ENCODE data around the gene CAMK2G. TPM values are rescaled to one million over a fixed set of nuclear protein-coding genes. Genes with fewer than 3 reads are reported as not detected.
"Not testable (repeated sequence)": the region's sequence is repeated elsewhere in the genome, so short reads cannot be mapped to it uniquely, and the experiment has no call there.

The CAMK2G gene
- 10 to 100 TPM; 40.0 to 45.8 TPM for total RNA-seq

GRCh38 chr10:73874267-73875138, at the start of gene CAMK2G:
TSS of gene CAMK2G (minus strand) at chr10:73874555. CDS start at chr10:73874461, 94 bp downstream.
- H3K36me3 ChIP-seq, result no peaks in the 10 kb centered on the region
- H3K27me3 ChIP-seq, result no peaks in the 10 kb centered on the region
- no peak for TF ChIP-seq CTCF (IDR thresholded peaks at IDR 0.05)
- peaks cover 7% of the 10 kb centered on the region for H3K4me1 ChIP-seq
- H3K4me3 ChIP-seq, result peak within 1 kb of the TSS; percentile 65
- peak within 1 kb of the TSS; percentile 65 for H3K27ac ChIP-seq
- intact Hi-C loops (cut with DNase I), result no loop called here
- H3K9me3 ChIP-seq, result no peaks in the 10 kb centered on the region
- DNase-seq, result peak; percentile 87
- H3K9ac ChIP-seq (ENCODE audit: low read depth in 2 of 2, low read length in 2 of 2), result peak within 1 kb of the TSS; percentile 69 to 73

- Histone ChIP-seq H3K9ac (ENCODE audit: low read depth in 2 of 2, low read length in 2 of 2) (no peak overlapping the region), H3K4me3 (no peak overlapping the region), H3K36me3 (no peaks in the 10 kb centered on the region), H3K9me3 (no peaks in the 10 kb centered on the region), H3K4me1 (no peaks in the 10 kb centered on the region), H3K27ac (no peak overlapping the region), H3K27me3 (no peaks in the 10 kb centered on the region)
- no peak for DNase-seq
- TF ChIP-seq CTCF (IDR thresholded peaks at IDR 0.05), result no peak
- intact Hi-C loops (cut with DNase I), result no loop called here
Observed at GRCh38 chr10:73922864-73923133, 48.4 kb upstream of the CAMK2G start.

- DNase-seq, result no peak
- Histone ChIP-seq H3K9ac (ENCODE audit: low read depth in 2 of 2, low read length in 2 of 2) (no peak overlapping the region), H3K27me3 (no peaks in the 10 kb centered on the region), H3K4me3 (no peak overlapping the region), H3K27ac (no peak overlapping the region), H3K9me3 (no peaks in the 10 kb centered on the region), H3K4me1 (no peaks in the 10 kb centered on the region), H3K36me3 (no peaks in the 10 kb centered on the region)
- intact Hi-C loops (cut with DNase I), result no loop called here
- no peak for TF ChIP-seq CTCF (IDR thresholded peaks at IDR 0.05)
Observed at GRCh38 chr10:73922007-73922863, 47.9 kb upstream of the CAMK2G start.

GRCh38 chr10:73920089-73920488, 45.7 kb upstream of the CAMK2G start:
- peaks cover 11% of the 10 kb centered on the region for H3K4me1 ChIP-seq
- peak; percentile 32 for DNase-seq
- no peaks in the 10 kb centered on the region for H3K9me3 ChIP-seq
- intact Hi-C loops (cut with DNase I), result no loop called here
- TF ChIP-seq CTCF (IDR thresholded peaks at IDR 0.05), result no peak
- peak overlapping the region in 1 of 2 donors; percentile 19 for H3K9ac ChIP-seq (ENCODE audit: low read depth in 2 of 2, low read length in 2 of 2)
- no peaks in the 10 kb centered on the region for H3K27me3 ChIP-seq
- no peak overlapping the region for H3K4me3 ChIP-seq
- H3K27ac ChIP-seq, result no peak overlapping the region
- H3K36me3 ChIP-seq, result no peaks in the 10 kb centered on the region

GRCh38 chr10:73919481-73919880, 45.1 kb upstream of the CAMK2G start:
- DNase-seq; H3K27ac ChIP-seq; H3K9ac ChIP-seq (ENCODE audit: low read depth in 2 of 2, low read length in 2 of 2); H3K36me3 ChIP-seq; H3K4me3 ChIP-seq; intact Hi-C loops (cut with DNase I); H3K27me3 ChIP-seq; H3K9me3 ChIP-seq: not testable (repeated sequence)
- H3K4me1 ChIP-seq, result peaks cover 11% of the 10 kb centered on the region
